Measurements from ENCODE around the gene FAM170B. TPM values are rescaled to one million over a fixed set of nuclear protein-coding genes. Genes with fewer than 3 reads are reported as not detected.

FAM170B gene
- total and polyA plus RNA-seq, 2 of the 4 experiments (the other 2 are of a cell fraction), result not detected

DNA sequence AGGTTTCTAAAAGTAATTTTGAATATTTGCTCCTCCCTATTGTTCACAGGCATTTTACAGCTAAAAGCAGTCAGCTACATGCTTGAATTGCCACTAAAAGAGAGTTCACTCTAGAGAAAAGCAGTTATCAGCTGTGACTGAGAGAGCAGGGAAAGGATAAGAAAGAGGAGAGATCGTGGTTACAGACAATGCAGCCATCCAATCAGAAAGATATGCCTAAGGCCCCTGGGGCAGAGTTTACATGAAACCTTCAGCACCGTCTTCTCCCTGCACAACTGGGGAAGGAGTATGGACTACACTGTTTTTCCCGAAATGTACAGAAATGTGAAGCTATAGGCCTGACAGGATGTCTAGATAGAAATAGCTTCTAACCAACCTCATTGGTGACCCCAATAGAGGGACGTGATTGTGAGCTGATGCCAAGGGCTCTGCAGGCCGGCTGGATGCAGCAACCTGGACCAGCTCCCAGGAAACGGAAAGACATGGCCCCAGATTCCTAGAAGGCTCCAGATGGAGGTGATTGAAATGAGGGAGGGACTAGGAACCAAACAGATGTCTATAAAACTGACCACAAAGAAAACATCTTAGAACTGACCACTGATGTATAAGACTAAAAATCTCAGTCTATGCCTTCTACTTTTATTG, 15.3 kb downstream of the FAM170B start:
- WGBS, 2 experiments (ENCODE audit: extremely low coverage in 2 of 2, insufficient read length in 1 of 2), result 100% methylated on average over 1 of the region's 6 CpGs; no CpG with 5 or more reads in 1 of the 2 experiments
- Histone ChIP-seq H3K9me3 (ENCODE audit: control insufficient read depth, insufficient read depth, low read length) (no peaks in the 10 kb centered on the region), H3K14ac (replicated peaks; ENCODE audit: low read depth, low read length) (no peak overlapping the region), H3K18ac (ENCODE audit: low read depth, low read length) (no peak overlapping the region), H2AK5ac (ENCODE audit: low read depth, low read length) (no peak overlapping the region), H4K20me1 (ENCODE audit: insufficient read depth, low read length) (0 out of 2 replicates have a peak, but pooled peaks cover 4% of the 10 kb centered on the region), H3K4me1 (ENCODE audit: control insufficient read depth, insufficient read depth, low read length) (peaks cover 8% of the 10 kb centered on the region; the same call in 1 of the 2 replicates), H2BK120ac (ENCODE audit: low read depth, low read length) (no peak overlapping the region), H3K4me3 (ENCODE audit: insufficient read depth, low read depth, low read length) (no peak overlapping the region), H3K27me3 (ENCODE audit: control insufficient read depth, insufficient read depth, low read length) (peaks cover 2% of the 10 kb centered on the region), H3K27ac (ENCODE audit: insufficient read depth, low read length) (no peak overlapping the region), H2BK5ac (ENCODE audit: low read depth, low read length, poor library complexity, severe bottlenecking) (no peak overlapping the region), H3K4me2 (ENCODE audit: low read depth, low read length) (no peak overlapping the region), H4K8ac (ENCODE audit: low read depth in 2 of 2, low read length in 2 of 2) (no peak overlapping the region), H2BK20ac (ENCODE audit: low read depth, low read length) (no peak overlapping the region), H4K91ac (ENCODE audit: insufficient read depth, low read depth, low read length) (no peak overlapping the region), H2AK9ac (replicated peaks; ENCODE audit: low read depth, low read length, poor library complexity) (no peak overlapping the region), H3K9ac (ENCODE audit: low read depth, low read length) (no peak overlapping the region), H3K36me3 (ENCODE audit: control insufficient read depth, insufficient read depth, low read length) (no peaks in the 10 kb centered on the region), H3K9me1 (ENCODE audit: insufficient read depth, low read length) (peaks cover 4% of the 10 kb centered on the region; the same call in 1 of the 2 replicates), H4K5ac (ENCODE audit: low read depth, low read length) (no peak overlapping the region), H2AFZ (replicated peaks; ENCODE audit: low read length, poor library complexity) (no peak overlapping the region), H3K4ac (ENCODE audit: low read depth, low read length) (no peak overlapping the region), H3K23ac (ENCODE audit: low read depth, low read length) (no peak overlapping the region), H3K79me1 (ENCODE audit: low read depth in 1 of 2, low read length in 2 of 2) (peaks cover 0 to 13% of the 10 kb centered on the region in 2 experiments; a peak in 3 of 4 replicates), H2BK15ac (ENCODE audit: low read depth, low read length) (no peak overlapping the region), H3K56ac (ENCODE audit: extremely low read depth, insufficient read depth, low read length) (no peak overlapping the region)
- CTCF ChIA-PET, result interaction anchor here (0.8 kb wide), 1 partner anchor 71 kb away, joined by 3 read pairs; no protein-coding TSS in a partner anchor
- in situ Hi-C loops (cut with MboI; ENCODE audit: low sequenced_read_pairs) (no loop called here), dilution Hi-C loops (cut with HindIII; ENCODE audit: low sequenced_read_pairs, unreplicated experiment) (no loop called here), intact Hi-C loops (cut with micrococcal nuclease) (loop anchor here (10.0 kb wide), 1 partner anchor 176 kb away; the partner anchor contains the start of gene C10orf71)
- BruUV-seq (replicated peaks), result no TSS peak
- ATAC-seq (ENCODE audit: low read depth) (no peak), DNase-seq (no peak)
- no peak for TF ChIP-seq SMC3 (IDR thresholded peaks at IDR 0.05; ENCODE audit: low read depth, low read length)
- TF ChIP-seq MAFK (IDR thresholded peaks at IDR 0.05; ENCODE audit: low read depth, low read length), result no peak
- no peak for TF ChIP-seq RAD21 (IDR thresholded peaks at IDR 0.05; ENCODE audit: low read length)
- TF ChIP-seq BHLHE40 (IDR thresholded peaks at IDR 0.05; ENCODE audit: low read depth, low read length), result no peak
- TF ChIP-seq NFE2L2 (IDR thresholded peaks at IDR 0.05; ENCODE audit: low read depth, low read length), result no peak
- no peak for TF ChIP-seq FOS (IDR thresholded peaks at IDR 0.05; ENCODE audit: low read depth, low read length)
- TF ChIP-seq RFX5 (IDR thresholded peaks at IDR 0.05; ENCODE audit: low read depth, low read length), result no peak
- TF ChIP-seq ELK1 (IDR thresholded peaks at IDR 0.05; ENCODE audit: borderline replicate concordance, low read depth, low read length), result no peak
- no peak for TF ChIP-seq CTCF (conservative IDR thresholded peaks at IDR 0.05; ENCODE audit: low read depth, low read length)
- TF ChIP-seq, protein P1, sequence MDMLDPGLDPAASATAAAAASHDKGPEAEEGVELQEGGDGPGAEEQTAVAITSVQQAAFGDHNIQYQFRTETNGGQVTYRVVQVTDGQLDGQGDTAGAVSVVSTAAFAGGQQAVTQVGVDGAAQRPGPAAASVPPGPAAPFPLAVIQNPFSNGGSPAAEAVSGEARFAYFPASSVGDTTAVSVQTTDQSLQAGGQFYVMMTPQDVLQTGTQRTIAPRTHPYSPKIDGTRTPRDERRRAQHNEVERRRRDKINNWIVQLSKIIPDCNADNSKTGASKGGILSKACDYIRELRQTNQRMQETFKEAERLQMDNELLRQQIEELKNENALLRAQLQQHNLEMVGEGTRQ (IDR thresholded peaks at IDR 0.05; ENCODE audit: low read depth, low read length), result no peak
- POLR2A ChIA-PET (ENCODE audit: unreplicated experiment), result no interaction called here

Measured in IMR-90 (cell line).